ENCODE data around the gene FAAP20. TPM values are rescaled to one million over a fixed set of nuclear protein-coding genes. Genes with fewer than 3 reads are reported as not detected.
A peak's percentile ranks its signal among the peaks of the same experiment; 100 is the strongest.

FAAP20 gene
- total and polyA plus RNA-seq, 9 donors: 17.0 to 56.4 (median 45.2) TPM

- DNase-seq: no peak
- no peaks in the 10 kb centered on the region for H3K27me3 ChIP-seq (ENCODE audit: control insufficient read depth, insufficient read depth, low read length)
- no peak overlapping the region for H3K27ac ChIP-seq (ENCODE audit: low read length)
- no peaks in the 10 kb centered on the region for H3K9me3 ChIP-seq (replicated peaks; ENCODE audit: control insufficient read depth, low read depth, low read length)
- H3K4me1 ChIP-seq (ENCODE audit: control insufficient read depth, insufficient read depth, low read length): peaks cover 21% of the 10 kb centered on the region
- WGBS (ENCODE audit: insufficient coverage): 92% methylated on average over 29 of the region's 38 CpGs
- H3K4me3 ChIP-seq (ENCODE audit: low read length): no peak overlapping the region
- peaks cover 18% of the 10 kb centered on the region for H3K36me3 ChIP-seq (ENCODE audit: control insufficient read depth, insufficient read depth, low read length)
Observed at GRCh38 chr1:2185880-2186855, 8.4 kb downstream of the FAAP20 start.

- H3K36me3 ChIP-seq (ENCODE audit: control insufficient read depth, insufficient read depth, low read length): peaks cover 16% of the 10 kb centered on the region
- 93% methylated on average over 33 of the region's 33 CpGs for WGBS (ENCODE audit: insufficient coverage)
- no peaks in the 10 kb centered on the region for H3K27me3 ChIP-seq (ENCODE audit: control insufficient read depth, insufficient read depth, low read length)
Observed at GRCh38 chr1:2184934-2185333, 9.6 kb downstream of the FAAP20 start.

GRCh38 chr1:2184531-2184930 lies 10.0 kb downstream of the FAAP20 start:
- 91% methylated on average over 15 of the region's 18 CpGs for WGBS (ENCODE audit: insufficient coverage)
- peaks cover 14% of the 10 kb centered on the region for H3K4me1 ChIP-seq (ENCODE audit: control insufficient read depth, insufficient read depth, low read length)
- no peak overlapping the region for H3K4me3 ChIP-seq (ENCODE audit: low read length)
- H3K36me3 ChIP-seq (ENCODE audit: control insufficient read depth, insufficient read depth, low read length): peaks cover 16% of the 10 kb centered on the region
- no peaks in the 10 kb centered on the region for H3K9me3 ChIP-seq (replicated peaks; ENCODE audit: control insufficient read depth, low read depth, low read length)
- no peaks in the 10 kb centered on the region for H3K27me3 ChIP-seq (ENCODE audit: control insufficient read depth, insufficient read depth, low read length)
- no peak overlapping the region for H3K27ac ChIP-seq (ENCODE audit: low read length)
- DNase-seq: no peak

More at GRCh38 chr1:2184934-2185333, 9.6 kb downstream of the FAAP20 start:
- no peak overlapping the region for H3K27ac ChIP-seq (ENCODE audit: low read length)
- peaks cover 14% of the 10 kb centered on the region for H3K4me1 ChIP-seq (ENCODE audit: control insufficient read depth, insufficient read depth, low read length)
- no peak for DNase-seq
- H3K9me3 ChIP-seq (replicated peaks; ENCODE audit: control insufficient read depth, low read depth, low read length): no peaks in the 10 kb centered on the region
- H3K4me3 ChIP-seq (ENCODE audit: low read length): no peak overlapping the region

GRCh38 chr1:2183937-2184334 lies 10.6 kb downstream of the FAAP20 start:
- Histone ChIP-seq H3K27me3 (ENCODE audit: control insufficient read depth, insufficient read depth, low read length) (no peaks in the 10 kb centered on the region), H3K27ac (ENCODE audit: low read length) (no peak overlapping the region), H3K36me3 (ENCODE audit: control insufficient read depth, insufficient read depth, low read length) (peaks cover 16% of the 10 kb centered on the region), H3K4me1 (ENCODE audit: control insufficient read depth, insufficient read depth, low read length) (peaks cover 15% of the 10 kb centered on the region), H3K9me3 (replicated peaks; ENCODE audit: control insufficient read depth, low read depth, low read length) (no peaks in the 10 kb centered on the region), H3K4me3 (ENCODE audit: low read length) (no peak overlapping the region)
- 90% methylated on average over 15 of the region's 15 CpGs for WGBS (ENCODE audit: insufficient coverage)
- DNase-seq: no peak

DNA sequence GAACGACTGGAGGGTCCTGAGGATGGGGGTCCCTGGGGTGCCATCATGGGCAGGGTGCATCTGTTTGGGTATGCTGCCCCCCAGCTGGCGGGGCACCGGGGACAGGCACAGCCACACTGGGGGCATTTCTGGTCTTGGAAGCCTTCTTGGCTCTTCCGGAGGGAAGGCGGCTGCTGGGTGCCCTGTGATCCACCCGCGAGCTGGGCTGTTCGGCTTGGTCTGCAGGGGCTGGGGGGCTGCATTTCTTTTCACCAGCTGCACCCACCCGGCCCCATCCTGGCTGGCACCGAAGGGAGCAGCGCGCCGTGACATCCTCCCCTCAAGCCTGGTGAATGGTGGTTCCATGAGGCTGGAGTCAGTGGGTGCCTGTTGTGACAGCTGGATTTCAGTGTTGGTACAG lies 12.2 kb downstream of the FAAP20 start:
- H3K27ac ChIP-seq (ENCODE audit: low read length): no peak overlapping the region
- no peaks in the 10 kb centered on the region for H3K27me3 ChIP-seq (ENCODE audit: control insufficient read depth, insufficient read depth, low read length)
- H3K9me3 ChIP-seq (replicated peaks; ENCODE audit: control insufficient read depth, low read depth, low read length): no peaks in the 10 kb centered on the region
- no peak overlapping the region for H3K4me3 ChIP-seq (ENCODE audit: low read length)
- DNase-seq: no peak
- H3K36me3 ChIP-seq (ENCODE audit: control insufficient read depth, insufficient read depth, low read length): peaks cover 16% of the 10 kb centered on the region
- 89% methylated on average over 12 of the region's 13 CpGs for WGBS (ENCODE audit: insufficient coverage)
- H3K4me1 ChIP-seq (ENCODE audit: control insufficient read depth, insufficient read depth, low read length): peaks cover 16% of the 10 kb centered on the region

DNA sequence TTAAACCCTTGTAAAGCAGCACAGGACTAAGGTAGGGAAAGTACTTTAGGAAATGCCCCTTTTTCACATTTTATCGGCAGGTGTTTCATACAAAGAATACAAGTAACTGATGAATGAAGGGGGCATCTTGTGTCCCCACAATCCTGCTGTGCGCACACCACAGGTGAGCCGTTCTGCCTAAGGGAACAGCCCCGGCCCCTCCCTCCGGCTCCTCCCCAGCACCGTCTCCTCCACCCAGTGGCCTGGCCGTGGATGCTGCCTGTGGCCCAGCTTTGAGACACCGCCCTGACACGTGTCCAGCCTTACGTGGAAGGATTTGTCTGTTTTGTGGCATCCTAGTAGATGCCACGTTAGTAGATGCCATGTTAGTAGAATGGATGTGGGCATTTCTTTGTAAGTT lies 12.8 kb downstream of the FAAP20 start:
- DNase-seq: no peak
- WGBS (ENCODE audit: insufficient coverage): 84% methylated on average over 7 of the region's 11 CpGs

DNA sequence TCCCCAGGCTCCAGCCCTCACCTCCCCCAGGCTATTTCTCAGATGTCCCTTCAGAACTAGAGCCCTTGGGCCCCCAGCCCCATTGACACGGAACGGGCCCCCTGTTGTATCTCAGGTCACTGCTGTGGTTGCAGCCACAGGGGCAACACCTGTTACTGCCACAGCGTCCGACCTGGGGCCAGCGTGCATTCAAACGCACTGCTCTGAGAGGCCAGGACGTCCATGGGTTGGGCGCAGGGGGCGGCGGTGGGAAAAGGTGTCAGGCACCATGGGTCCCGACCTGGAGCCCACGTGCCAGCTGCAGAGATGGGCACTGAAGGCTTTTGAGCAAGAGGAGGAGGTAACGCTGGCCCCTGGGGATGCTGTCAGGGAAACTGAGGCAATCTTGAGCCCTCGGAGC lies 13.3 kb downstream of the FAAP20 start:
- Histone ChIP-seq H3K9me3 (replicated peaks; ENCODE audit: control insufficient read depth, low read depth, low read length) (no peaks in the 10 kb centered on the region), H3K27me3 (ENCODE audit: control insufficient read depth, insufficient read depth, low read length) (no peaks in the 10 kb centered on the region), H3K27ac (ENCODE audit: low read length) (no peak overlapping the region), H3K4me3 (ENCODE audit: low read length) (no peak overlapping the region), H3K4me1 (ENCODE audit: control insufficient read depth, insufficient read depth, low read length) (peaks cover 16% of the 10 kb centered on the region), H3K36me3 (ENCODE audit: control insufficient read depth, insufficient read depth, low read length) (peaks cover 12% of the 10 kb centered on the region)
- 92% methylated on average over 14 of the region's 14 CpGs for WGBS (ENCODE audit: insufficient coverage)
- no peak for DNase-seq

More for the DNA sequence above, 12.8 kb downstream of the FAAP20 start:
- H3K27me3 ChIP-seq (ENCODE audit: control insufficient read depth, insufficient read depth, low read length): no peaks in the 10 kb centered on the region
- H3K9me3 ChIP-seq (replicated peaks; ENCODE audit: control insufficient read depth, low read depth, low read length): no peaks in the 10 kb centered on the region
- peaks cover 16% of the 10 kb centered on the region for H3K36me3 ChIP-seq (ENCODE audit: control insufficient read depth, insufficient read depth, low read length)
- H3K4me3 ChIP-seq (ENCODE audit: low read length): no peak overlapping the region
- peaks cover 16% of the 10 kb centered on the region for H3K4me1 ChIP-seq (ENCODE audit: control insufficient read depth, insufficient read depth, low read length)
- no peak overlapping the region for H3K27ac ChIP-seq (ENCODE audit: low read length)

GRCh38 chr1:2180297-2181245 lies 14.0 kb downstream of the FAAP20 start:
- H3K4me3 ChIP-seq (ENCODE audit: low read length): no peak overlapping the region
- H3K27ac ChIP-seq (ENCODE audit: low read length): no peak overlapping the region
- no peak for DNase-seq
- H3K36me3 ChIP-seq (ENCODE audit: control insufficient read depth, insufficient read depth, low read length): peaks cover 12% of the 10 kb centered on the region
- WGBS (ENCODE audit: insufficient coverage): 90% methylated on average over 54 of the region's 58 CpGs
- H3K9me3 ChIP-seq (replicated peaks; ENCODE audit: control insufficient read depth, low read depth, low read length): no peaks in the 10 kb centered on the region
- no peaks in the 10 kb centered on the region for H3K27me3 ChIP-seq (ENCODE audit: control insufficient read depth, insufficient read depth, low read length)
- peaks cover 16% of the 10 kb centered on the region for H3K4me1 ChIP-seq (ENCODE audit: control insufficient read depth, insufficient read depth, low read length)

- no peak for DNase-seq
- Histone ChIP-seq H3K36me3 (ENCODE audit: control insufficient read depth, insufficient read depth, low read length) (peaks cover 5% of the 10 kb centered on the region), H3K4me3 (ENCODE audit: low read length) (no peak overlapping the region), H3K27ac (ENCODE audit: low read length) (peak overlapping the region; percentile 29), H3K4me1 (ENCODE audit: control insufficient read depth, insufficient read depth, low read length) (peaks cover 22% of the 10 kb centered on the region), H3K9me3 (replicated peaks; ENCODE audit: control insufficient read depth, low read depth, low read length) (no peaks in the 10 kb centered on the region), H3K27me3 (ENCODE audit: control insufficient read depth, insufficient read depth, low read length) (no peaks in the 10 kb centered on the region)
- WGBS (ENCODE audit: insufficient coverage): 61% methylated on average over 24 of the region's 28 CpGs
Observed at GRCh38 chr1:2179283-2180013, 15.1 kb downstream of the FAAP20 start.

Data from muscle of leg (tissue), 11 donors.